GM21447 (cell line): Measurements from ENCODE around the gene SULT2A1.
"Not testable (repeated sequence)": the region's sequence is repeated elsewhere in the genome, so short reads cannot be mapped to it uniquely, and the experiment has no call there.

ENCODE experiments used
- ATAC-seq: cut with Tn5 transposase; IDR thresholded peaks from one replicate; pipeline ENCODE4 v1.9.1; 2021; ENCODE audit not compliant: unreplicated experiment

The SULT2A1 gene, protein sequence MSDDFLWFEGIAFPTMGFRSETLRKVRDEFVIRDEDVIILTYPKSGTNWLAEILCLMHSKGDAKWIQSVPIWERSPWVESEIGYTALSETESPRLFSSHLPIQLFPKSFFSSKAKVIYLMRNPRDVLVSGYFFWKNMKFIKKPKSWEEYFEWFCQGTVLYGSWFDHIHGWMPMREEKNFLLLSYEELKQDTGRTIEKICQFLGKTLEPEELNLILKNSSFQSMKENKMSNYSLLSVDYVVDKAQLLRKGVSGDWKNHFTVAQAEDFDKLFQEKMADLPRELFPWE

DNA sequence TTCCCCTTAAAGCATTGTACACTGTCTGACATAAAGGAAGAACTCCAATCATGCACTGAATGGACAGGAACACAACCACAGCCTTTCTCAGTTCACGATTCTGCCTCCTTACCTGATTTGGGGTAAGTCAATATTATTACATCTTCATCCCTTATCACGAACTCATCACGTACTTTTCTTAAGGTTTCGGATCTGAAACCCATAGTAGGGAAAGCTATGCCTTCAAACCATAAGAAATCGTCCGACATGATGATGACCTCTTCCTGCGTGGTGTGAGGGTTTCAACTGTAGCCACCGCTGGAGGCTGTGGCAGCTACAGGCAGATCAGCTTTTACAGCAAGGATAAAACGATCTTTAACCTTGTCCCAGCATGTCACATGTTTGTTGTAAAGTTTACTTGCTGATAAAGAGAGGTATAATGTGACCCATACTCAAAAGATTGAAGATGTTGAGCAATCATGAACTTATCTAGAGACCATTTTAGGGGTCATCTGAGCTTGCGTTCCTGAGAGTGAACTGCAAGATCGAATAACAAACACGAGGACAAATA is at the start of gene SULT2A1:
Gene SULT2A1, minus strand, starts transcription at position 306 of the 550 bp plus-strand sequence. Its CDS starts 58 bp downstream, at position 248.
- ATAC-seq: no peak

DNA sequence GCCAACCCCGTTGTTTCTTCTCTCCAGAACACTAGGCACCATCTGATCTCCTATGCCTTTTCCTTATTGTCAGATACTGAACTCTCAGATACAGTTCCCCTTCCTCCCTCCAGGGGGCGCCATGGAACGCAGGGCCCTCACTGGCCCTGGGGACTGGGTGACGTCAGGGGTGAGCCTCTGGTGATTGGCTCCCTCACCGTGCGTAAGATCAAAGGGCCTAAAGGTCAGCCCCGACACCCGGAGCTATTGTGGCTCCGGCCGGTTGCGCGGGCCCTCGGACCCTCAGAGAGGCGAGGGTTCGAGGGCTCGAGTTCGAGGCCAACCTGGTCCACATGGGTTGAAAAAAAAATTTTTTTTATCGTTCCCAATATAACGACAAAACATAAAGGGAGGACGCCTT is 42.5 kb upstream of the SULT2A1 start:
- ATAC-seq: not testable (repeated sequence)

GRCh38 chr19:47920107-47920506 is 34.0 kb upstream of the SULT2A1 start:
- not testable (repeated sequence) for ATAC-seq

DNA sequence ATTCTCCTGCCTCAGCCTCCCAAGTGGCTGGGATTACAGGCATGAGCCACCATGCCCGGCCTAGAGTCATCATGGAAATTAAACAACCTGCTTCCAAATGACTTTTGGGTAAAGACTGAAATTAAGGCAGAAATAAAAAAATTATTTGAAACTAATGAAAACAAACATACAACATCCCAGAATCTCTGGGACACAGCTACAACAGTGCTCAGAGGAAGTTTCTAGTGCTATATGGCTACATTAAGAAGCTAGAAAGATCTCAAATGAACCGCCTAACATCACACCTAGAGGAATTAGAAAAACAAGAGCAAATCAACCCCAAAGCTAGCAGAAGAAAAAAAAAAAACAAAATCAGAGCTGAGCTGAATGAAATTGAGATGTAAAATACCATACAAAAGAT is 24.1 kb upstream of the SULT2A1 start:
- not testable (repeated sequence) for ATAC-seq

DNA sequence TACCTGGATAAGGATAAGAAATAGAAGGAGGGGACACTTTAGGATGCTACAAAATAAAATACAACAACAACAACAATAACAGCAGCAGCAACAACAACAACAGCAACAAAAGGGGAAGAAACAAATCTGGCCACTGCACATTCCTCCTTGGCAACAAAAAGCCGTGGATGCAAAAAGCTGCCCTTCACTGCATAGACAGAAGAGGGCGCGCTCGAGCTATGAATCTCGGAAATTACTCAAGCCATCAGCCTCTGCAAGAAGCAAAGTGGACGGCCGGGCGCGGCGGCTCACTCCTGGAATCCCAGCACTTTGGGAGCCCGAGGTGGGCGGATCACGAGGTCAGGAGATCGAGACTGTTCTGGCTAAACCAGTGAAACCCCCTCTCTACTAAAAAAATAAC is 23.2 kb upstream of the SULT2A1 start:
- ATAC-seq: not testable (repeated sequence)

GRCh38 chr19:47901370-47901769 is 15.3 kb upstream of the SULT2A1 start:
- no peak for ATAC-seq

DNA sequence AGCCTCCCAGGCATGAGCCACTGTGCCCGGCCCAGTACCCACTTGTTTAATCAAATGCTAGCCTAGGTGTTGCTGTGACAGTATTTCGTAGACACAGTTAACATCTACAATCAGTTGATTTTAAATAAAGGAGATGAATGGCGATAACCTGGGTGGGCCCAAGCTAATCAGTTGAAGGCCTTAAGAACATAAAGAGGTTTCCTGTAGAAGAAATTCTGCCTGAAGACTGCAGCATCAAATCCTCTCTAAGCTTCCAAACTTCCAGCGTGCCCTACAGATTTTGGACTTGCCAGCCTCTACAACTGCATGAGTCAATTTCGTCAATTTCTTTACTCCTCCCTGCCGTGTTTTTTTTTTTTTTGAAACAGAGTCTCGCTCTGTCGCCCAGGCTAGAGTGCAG is 13.2 kb upstream of the SULT2A1 start:
- no peak for ATAC-seq

DNA sequence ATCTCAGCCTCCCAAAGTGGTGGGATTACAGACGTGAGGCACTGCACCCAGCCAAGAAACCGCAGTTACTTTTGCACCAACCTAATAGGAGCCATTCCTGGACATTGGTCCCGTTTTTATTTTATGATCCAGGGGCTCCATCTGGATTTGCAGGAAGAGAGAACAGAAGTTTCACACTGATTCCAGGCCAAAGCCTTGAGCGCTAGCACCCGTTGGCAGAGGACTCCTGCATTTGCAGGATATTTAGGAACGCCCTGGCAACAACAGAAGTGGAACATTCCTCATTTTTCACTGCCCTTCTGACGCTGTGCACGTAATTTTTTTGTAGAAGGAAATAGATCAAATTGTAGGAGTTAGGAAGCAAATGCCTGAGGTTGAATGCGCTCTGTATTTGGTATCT is 11.7 kb upstream of the SULT2A1 start:
- no peak for ATAC-seq

GRCh38 chr19:47896773-47897172 is 10.7 kb upstream of the SULT2A1 start:
- no peak for ATAC-seq

- no peak for ATAC-seq
These were observed 9.9 kb upstream of the SULT2A1 start for GRCh38 chr19:47896019-47896418.

DNA sequence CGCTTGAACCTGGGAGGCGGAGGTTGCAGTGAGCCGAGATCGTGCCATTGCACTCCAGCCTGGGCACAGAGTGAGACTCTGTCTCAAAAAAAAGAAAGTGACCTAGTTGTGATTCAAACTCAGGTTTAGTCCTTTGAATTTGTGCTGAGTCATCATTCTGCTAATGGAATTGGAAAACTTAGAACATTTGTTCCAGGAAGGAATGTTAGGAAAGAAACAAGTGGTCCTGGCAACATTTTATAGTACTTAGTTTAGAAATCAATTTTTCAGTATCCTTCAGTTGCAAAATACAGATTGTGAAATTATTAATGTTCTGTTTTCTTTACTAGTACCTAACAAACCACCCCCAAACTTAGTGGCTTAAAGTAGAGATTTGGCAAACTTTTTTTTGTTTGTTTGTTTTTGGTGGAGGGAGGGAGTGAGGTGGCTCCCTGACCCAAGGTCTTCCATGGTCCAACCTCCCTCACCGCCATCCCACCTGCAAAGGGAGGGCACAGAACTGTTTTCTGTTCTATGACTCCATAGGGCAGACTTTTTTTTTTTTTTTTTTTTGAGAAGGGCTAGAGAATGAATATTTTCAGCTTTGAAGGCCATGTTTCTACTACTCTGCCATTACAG is 9.2 kb upstream of the SULT2A1 start:
- no peak for ATAC-seq

DNA sequence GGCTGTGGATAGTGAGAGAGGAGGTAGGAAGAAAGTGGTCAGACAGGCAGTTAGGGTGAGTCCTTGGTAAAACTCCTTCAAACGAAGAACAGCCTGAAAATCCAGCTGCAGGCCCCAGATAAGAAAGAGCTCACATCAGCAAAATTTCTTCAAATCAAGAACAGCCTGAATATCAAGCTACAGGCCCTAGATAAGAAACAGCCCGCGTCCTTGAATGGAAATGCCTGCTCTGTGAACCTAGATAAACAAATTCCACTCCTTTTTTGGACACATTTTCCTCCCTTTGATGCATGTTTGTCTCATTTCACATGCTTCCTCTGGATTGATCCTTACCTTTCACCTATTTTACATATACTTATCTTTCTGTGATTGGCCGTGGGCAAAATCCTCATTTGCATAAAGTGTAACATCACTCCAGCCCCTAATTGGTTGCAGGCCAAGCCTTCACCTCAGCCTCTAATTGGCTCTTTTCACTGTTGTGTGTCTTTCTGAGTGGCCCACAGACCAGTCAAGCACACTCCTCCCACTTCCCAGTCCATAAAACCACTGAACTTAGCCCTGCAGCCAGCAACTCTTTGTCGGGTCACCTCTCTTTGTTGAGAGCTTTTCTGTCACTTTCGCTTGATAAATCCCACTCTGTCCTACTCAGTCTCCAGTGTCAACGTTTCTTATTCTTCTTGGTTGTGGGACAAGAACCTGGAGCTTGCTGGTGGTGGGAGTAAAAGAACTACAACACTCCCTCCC is 6.0 kb upstream of the SULT2A1 start:
- ATAC-seq: no peak

- ATAC-seq: no peak
These were observed 5.5 kb upstream of the SULT2A1 start for GRCh38 chr19:47891622-47891922.

- ATAC-seq: no peak
These were observed 4.9 kb upstream of the SULT2A1 start for GRCh38 chr19:47890865-47891621.

DNA sequence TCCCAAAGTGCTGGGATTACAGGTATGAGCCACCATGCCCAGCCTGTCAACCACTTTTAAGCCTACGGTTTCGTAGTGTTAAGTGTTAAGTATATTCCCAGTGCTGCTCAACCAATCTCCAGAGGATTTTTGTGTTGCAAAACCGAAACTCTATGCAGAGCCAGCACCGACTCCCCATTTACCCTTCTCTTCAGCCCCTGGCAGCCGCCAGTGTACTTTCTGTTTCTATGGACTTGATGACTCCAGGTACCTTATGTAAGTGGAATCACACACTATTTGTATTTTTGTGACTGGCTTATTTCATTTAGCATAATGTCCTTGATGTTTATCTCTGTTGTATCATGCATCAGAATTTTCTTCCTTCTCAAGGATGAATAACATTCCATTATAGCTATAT is 1.1 kb downstream of the SULT2A1 start:
- ATAC-seq: no peak

- no peak for ATAC-seq
These were observed 3.2 kb downstream of the SULT2A1 start for GRCh38 chr19:47882890-47883289.

DNA sequence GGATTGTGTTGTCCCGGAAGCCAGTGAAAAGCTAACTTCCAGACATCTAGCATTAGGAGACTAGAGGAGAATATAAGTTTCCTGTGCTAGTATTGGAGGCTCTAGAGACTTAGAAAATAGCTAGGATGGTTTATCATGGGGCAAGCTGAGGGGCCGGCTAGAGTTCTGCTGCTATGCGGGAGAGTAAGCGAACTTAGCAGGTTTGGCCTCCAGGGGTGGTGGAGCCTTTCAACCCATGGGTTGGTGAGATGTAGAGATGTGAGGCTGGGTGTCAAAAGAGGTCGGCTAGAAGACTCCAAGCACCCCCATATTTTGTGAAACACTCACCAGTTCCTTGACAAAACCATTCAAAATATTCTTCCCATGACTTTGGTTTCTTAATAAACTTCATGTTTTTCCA is 4.4 kb downstream of the SULT2A1 start:
- no peak for ATAC-seq

GRCh38 chr19:47879385-47879784 is 6.7 kb downstream of the SULT2A1 start:
- not testable (repeated sequence) for ATAC-seq

GRCh38 chr19:47878906-47879305 is 7.2 kb downstream of the SULT2A1 start:
- ATAC-seq: no peak

- ATAC-seq: no peak
These were observed 20.9 kb downstream of the SULT2A1 start for GRCh38 chr19:47865166-47865565.

GRCh38 chr19:47863514-47863936 is 22.6 kb downstream of the SULT2A1 start:
- no peak for ATAC-seq
